Measurements from ENCODE around the gene ST6GALNAC3. TPM values are rescaled to one million over a fixed set of nuclear protein-coding genes. Genes with fewer than 3 reads are reported as not detected.

The ST6GALNAC3 gene
- polyA plus RNA-seq, 2 of the 4 experiments (the other 2 are of a cell fraction) = 1.1 to 1.2 TPM

DNA sequence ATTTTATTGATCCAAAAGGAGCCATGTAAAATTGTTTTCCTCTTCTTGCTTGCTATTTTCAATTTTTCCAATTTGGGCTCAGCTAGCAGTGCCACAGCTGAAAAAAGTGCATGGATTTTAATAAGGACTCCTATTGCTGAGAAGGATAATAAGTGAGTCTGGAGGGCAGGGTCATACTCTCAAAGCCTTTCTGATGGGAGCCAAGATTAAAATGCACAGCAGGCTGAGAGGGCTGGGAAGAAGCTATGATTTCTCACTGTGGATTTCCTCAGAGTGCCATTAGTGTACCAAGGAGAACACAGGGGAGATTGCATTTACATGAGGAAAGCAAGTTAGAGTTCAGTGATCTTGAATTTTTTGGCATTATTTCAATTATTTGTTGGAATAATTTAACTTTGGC is 261.3 kb downstream of the ST6GALNAC3 start:
- Histone ChIP-seq H3K4me2 (no peak overlapping the region), H3K4me1 (no peaks in the 10 kb centered on the region), H3K9me3 (no peaks in the 10 kb centered on the region), H3K27ac (no peak overlapping the region), H3K4me3 (no peak overlapping the region)
- ATAC-seq (no peak), DNase-seq (ENCODE audit: low read depth in 1 of 2, low spot score in 1 of 2) (no peak), FAIRE-seq (no peak)
- ChIA-PET POLR2A (no interaction called here), CTCF (no interaction called here)
- no peak for TF ChIP-seq RNF2 (IDR thresholded peaks at IDR 0.05; ENCODE audit: borderline replicate concordance, low read depth)
- TF ChIP-seq JUN (IDR thresholded peaks at IDR 0.05) = no peak
- TF ChIP-seq FOXS1 (CRISPR knock-in tag; IDR thresholded peaks at IDR 0.05) = no peak
- no peak for TF ChIP-seq BCL3 (IDR thresholded peaks at IDR 0.05)
- TF ChIP-seq CTCF (IDR thresholded peaks at IDR 0.05) = no peak
- no peak for TF ChIP-seq TFCP2L1 (CRISPR knock-in tag; IDR thresholded peaks at IDR 0.05)
- TF ChIP-seq ZFP36 (IDR thresholded peaks at IDR 0.05; ENCODE audit: borderline replicate concordance, partially characterized antibody) = no peak
- no peak for TF ChIP-seq CBX2 (IDR thresholded peaks at IDR 0.05; ENCODE audit: borderline replicate concordance, low read depth)
- no peak for TF ChIP-seq CEBPB (IDR thresholded peaks at IDR 0.05)
- TF ChIP-seq SREBF2 (IDR thresholded peaks at IDR 0.05) = no peak
- TF ChIP-seq POLR2A (IDR thresholded peaks at IDR 0.05; ENCODE audit: low read length) = no peak
- TF ChIP-seq, protein P1, sequence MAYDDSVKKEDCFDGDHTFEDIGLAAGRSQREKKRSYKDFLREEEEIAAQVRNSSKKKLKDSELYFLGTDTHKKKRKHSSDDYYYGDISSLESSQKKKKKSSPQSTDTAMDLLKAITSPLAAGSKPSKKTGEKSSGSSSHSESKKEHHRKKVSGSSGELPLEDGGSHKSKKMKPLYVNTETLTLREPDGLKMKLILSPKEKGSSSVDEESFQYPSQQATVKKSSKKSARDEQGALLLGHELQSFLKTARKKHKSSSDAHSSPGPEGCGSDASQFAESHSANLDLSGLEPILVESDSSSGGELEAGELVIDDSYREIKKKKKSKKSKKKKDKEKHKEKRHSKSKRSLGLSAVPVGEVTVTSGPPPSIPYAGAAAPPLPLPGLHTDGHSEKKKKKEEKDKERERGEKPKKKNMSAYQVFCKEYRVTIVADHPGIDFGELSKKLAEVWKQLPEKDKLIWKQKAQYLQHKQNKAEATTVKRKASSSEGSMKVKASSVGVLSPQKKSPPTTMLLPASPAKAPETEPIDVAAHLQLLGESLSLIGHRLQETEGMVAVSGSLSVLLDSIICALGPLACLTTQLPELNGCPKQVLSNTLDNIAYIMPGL (CRISPR knock-in tag; IDR thresholded peaks at IDR 0.05; ENCODE audit: borderline replicate concordance) = no peak
- TF ChIP-seq RARB (CRISPR knock-in tag; IDR thresholded peaks at IDR 0.05) = no peak
- TF ChIP-seq, protein P2, sequence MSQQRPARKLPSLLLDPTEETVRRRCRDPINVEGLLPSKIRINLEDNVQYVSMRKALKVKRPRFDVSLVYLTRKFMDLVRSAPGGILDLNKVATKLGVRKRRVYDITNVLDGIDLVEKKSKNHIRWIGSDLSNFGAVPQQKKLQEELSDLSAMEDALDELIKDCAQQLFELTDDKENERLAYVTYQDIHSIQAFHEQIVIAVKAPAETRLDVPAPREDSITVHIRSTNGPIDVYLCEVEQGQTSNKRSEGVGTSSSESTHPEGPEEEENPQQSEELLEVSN (IDR thresholded peaks at IDR 0.05; ENCODE audit: borderline replicate concordance, low read depth) = no peak
- TF ChIP-seq HOXB5 (CRISPR knock-in tag; IDR thresholded peaks at IDR 0.05) = no peak
- no peak for TF ChIP-seq PBX3 (IDR thresholded peaks at IDR 0.05)
- TF ChIP-seq FOSL2 (IDR thresholded peaks at IDR 0.05) = no peak
- TF ChIP-seq FOSL2 (CRISPR knock-in tag; IDR thresholded peaks at IDR 0.05) = no peak
- no peak for TF ChIP-seq CHD4 (IDR thresholded peaks at IDR 0.05; ENCODE audit: borderline replicate concordance)

DNA sequence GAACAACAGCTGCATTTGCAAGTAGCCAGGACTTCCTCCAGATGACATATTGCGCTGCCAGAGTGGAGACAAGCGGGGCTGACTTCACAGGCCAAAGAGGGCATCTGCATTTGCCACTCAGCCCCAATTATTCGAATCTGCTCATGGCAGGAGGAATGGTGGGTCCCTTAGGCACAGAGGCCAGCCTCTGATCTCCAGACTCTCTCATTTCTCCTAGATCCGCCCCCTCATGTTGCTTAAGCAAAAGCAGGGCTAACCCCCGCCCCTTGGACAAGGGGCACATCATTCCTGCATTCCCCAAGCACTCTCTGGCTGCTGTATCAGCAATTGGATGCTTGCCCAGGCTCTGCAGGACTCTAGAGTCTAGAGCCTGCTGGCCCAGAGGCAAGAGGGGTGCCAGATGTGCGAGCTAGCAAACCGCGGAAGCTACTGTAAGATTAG is 262.4 kb downstream of the ST6GALNAC3 start:
- DNase-seq (ENCODE audit: low read depth in 1 of 2, low spot score in 1 of 2) (no peak), ATAC-seq (no peak), FAIRE-seq (no peak)
- Histone ChIP-seq H3K27ac (no peak overlapping the region), H3K4me2 (no peak overlapping the region), H3K4me3 (no peak overlapping the region), H3K4me1 (no peaks in the 10 kb centered on the region), H3K9me3 (no peaks in the 10 kb centered on the region)
- ChIA-PET POLR2A (no interaction called here), CTCF (no interaction called here)
- WGBS (ENCODE audit: missing lambda C conversion rate) = 24% methylated on average over 7 of the region's 8 CpGs
- TF ChIP-seq MAZ (IDR thresholded peaks at IDR 0.05; ENCODE audit: borderline replicate concordance, low read depth, low read length) (no peak), RCOR1 (IDR thresholded peaks at IDR 0.05; ENCODE audit: low read depth, low read length) (no peak)

Measured in A549 (cell line).